Prostate gland (tissue), 2 donors: ENCODE measurements around the gene PBX4.

ENCODE experiments used
- CTCF ChIP-seq, 4 experiments: fragments of 200-600 bp in 2 of 4; fragments of 450-650 bp in 2 of 4; sonication (generic) in 2 of 4; IDR thresholded peaks; 1 replicate in 3 of 4; 2 replicates in 1 of 4; pipeline ENCODE4 v1.5.1; 2016 to 2019; ENCODE audit warnings: antibody characterized with exemption in 4 of 4, mild to moderate bottlenecking in 2 of 4, moderate library complexity in 2 of 4
- POLR2A ChIP-seq: fragments of 450-650 bp; IDR thresholded peaks from one replicate; pipeline ENCODE4 v1.6.1; 2016; ENCODE audit warnings: antibody characterized with exemption, mild to moderate bottlenecking
- POLR2AphosphoS5 ChIP-seq: sonication (generic); formaldehyde crosslinking; IDR thresholded peaks from one replicate; pipeline ENCODE4 v1.6.1; 2017; ENCODE audit warnings: antibody characterized with exemption

GRCh38 chr19:19540715-19541515, 77.6 kb downstream of the PBX4 start:
- TF ChIP-seq CTCF (IDR thresholded peaks at IDR 0.05) (no peak), POLR2A (no peak), POLR2AphosphoS5 (no peak)
